NOMO-1 (cell line): ENCODE data around the gene RCN2.

Experiments used
- DNase-seq, 2 experiments: peaks; one replicate each; lab custom pipeline; 2025; ENCODE audit not compliant: unreplicated experiment in 2 of 2; lab: John Stamatoyannopoulos, UW

Gene RCN2

DNA sequence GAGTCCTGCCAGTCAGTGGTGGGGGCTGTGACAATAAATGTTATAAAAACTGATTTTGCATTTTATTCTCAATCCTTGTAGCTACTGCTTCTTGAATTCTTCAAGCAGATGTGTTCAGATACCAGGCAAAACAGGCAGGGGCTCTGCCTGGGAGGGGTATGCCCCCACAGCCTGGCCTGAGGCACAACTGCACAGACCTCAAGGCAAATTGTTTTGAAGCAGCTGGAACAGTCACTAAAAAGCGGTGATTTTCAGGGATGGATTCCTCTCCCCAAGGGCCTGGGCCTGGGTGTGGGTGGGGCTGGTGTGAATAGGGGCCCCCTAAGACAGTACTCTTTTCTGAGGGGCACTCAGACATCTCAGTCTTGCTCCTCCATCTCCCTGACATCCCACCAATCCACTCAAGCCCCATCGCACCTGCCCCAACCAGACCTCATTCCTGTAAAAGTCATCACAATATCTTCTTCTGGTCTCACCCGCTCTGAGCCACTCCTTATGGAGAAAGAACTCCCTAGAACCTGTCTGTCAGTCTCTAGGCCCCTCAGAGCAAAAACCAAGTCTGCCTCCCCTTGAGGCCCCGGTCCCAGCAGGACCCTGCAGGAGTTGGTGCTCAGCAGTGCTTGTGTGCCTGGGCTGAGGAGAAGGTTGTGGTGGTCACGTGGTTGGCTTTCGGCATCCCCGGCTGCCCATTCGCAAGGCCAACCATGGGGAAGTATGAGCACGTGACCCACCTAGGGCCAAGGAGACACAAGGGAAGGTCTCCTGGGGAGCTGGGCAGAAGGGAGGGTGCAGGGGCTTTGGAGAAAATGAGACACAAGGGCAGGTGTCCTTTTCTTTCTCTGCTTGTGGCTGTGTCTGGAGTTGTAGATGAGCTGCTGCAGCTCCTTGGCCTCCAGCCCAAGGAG, 60.4 kb downstream of the RCN2 start:
- DNase-seq: peak; percentile 29 to 68

DNA sequence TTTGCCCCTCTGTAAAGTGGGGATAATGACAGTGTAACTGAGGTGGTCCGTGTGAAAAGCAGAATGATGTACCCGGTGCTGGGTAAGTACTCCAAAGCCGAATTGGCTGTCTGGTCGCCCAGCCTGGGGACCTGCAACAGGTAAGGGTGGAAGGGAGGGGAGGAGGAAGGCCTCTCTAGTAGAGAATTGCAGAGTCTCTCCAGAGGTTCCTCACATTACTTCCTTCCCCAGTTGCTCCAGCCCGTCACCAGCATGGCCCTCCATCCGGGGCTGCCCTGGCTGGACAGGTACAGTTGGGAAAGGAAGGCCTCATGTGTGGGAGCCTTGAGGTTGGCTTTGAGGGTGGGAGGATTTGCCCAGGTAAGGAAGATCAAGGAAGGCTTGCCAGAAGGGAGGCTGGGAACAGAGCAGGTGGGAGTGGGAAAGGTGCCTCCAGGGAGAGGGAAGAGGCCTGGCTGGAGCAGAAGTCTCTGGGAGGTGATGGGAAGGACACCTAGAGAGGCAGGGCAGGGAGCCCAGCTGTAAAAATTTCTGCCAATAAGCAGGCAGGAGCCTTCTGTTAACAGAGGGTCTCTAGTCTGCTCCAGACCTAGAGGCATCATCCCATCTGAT, 61.7 kb downstream of the RCN2 start:
- DNase-seq: no peak

DNA sequence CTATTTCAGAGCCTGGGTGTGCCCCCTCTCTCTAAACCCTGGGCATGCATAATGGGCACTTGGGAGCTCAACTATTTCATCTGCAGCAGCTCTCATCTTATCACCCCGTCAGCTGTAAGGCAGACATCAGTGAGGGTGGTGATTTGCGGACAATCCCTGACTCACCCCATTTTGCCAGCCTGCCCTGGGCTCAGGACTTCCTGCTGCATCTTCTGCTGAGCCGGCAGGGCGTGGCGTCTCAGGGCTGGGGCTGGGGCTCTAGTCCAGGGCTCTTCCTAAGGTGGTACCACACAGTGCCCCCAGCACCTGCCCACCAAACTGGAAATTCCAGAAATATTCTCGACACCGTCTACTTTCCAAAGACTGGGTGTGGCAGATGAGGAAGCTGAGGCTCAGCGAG, 62.5 kb downstream of the RCN2 start:
- peak; percentile 67 to 82 for DNase-seq

GRCh38 chr15:76994496-76994895, 62.9 kb downstream of the RCN2 start:
- no peak for DNase-seq

- peak; percentile 72 to 85 for DNase-seq
These were observed 63.7 kb downstream of the RCN2 start, which contains the start of gene PSTPIP1 for GRCh38 chr15:76994971-76995945. PSTPIP1 (plus strand) TSS chr15:76995126; CDS start chr15:76995574, 448 bp downstream.

- no peak for DNase-seq
These were observed 64.6 kb downstream of the RCN2 start for GRCh38 chr15:76996076-76996525.

DNA sequence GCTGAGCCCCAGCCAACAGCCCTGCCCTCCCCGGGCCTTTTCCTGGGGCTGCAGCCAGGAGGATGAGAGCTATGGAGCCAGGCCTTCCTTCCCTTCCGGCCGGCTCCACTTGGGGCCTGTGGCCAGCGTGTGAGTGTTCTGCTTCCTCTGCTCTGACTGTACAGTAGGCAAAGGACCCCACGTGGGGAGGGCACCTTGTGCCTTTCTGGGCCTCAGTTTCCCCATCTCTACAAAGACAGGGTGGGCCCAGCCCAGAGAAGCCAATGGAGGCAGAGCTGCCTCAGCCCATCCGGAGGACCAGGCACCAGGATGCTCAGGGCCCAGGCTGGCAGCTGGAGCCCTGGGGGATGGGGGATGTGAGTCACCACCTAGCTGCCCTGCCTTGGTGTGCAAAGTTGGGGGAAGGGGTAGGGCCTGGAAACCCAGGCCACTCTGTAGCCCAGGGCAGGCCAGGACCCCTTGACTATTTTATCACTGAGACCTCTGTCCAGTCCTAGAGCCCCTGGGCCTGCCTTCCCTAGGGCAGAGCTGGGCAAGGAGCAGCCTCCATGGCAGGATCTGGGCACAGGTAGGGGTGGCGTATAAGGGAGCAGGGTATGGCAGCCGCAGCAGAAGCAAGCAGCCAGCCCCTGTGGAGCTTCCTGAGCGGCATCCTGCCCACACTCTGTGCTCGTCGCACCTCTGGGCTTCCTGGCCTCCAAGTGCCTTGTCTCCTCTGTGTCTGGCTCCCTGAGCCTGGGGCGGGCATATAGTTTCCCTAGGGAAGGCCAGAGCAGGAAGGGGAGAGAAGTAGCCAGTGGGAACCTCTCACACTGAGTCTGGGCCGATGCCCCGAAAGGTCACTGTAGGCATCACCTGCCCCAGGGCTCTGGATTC, 65.2 kb downstream of the RCN2 start:
- DNase-seq: no peak

GRCh38 chr15:76998663-76999285, 67.2 kb downstream of the RCN2 start:
- DNase-seq: no peak

GRCh38 chr15:76999996-77000395, 68.4 kb downstream of the RCN2 start:
- no peak for DNase-seq

- no peak for DNase-seq
These were observed 69.8 kb downstream of the RCN2 start for GRCh38 chr15:77001351-77001750.

DNA sequence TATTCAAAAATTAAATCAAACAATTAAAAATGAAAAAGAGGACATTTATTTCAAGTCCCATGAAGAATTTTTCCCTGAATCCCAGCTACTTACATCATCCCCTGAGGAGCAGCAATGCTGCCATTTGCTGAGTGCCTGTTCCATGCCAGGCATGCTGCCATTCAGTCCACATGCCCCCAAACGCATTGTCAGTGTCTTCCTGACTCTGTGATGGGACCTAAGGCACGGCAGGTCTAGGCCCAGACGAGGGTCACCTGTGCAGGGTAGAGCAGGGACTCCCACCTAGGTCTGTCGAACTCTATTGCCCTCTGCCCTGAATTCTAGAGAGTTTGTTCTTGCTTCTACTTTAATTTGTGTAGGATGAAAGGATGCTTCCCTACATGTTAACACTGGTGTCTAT, 70.4 kb downstream of the RCN2 start:
- DNase-seq: no peak

DNA sequence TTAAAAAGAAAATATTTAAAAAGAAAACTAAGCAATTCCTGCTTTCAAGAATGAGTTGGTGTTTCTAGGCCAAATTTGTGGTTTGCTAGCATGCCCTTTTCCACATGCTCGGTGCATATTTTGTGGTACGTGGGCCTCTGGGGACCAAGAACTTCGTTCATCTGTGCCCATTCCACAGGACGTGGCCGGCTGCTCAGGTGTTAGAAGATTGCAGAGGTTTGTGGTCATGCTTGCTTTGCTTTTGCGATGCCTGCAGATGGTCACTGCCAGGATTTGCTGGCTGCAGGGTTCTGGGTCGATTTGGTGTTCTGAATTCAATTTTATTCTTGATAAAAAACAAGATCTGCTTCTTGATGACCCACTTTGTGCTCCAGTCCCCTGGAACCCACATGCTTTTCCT, 70.9 kb downstream of the RCN2 start:
- DNase-seq: no peak

GRCh38 chr15:77002954-77003912, 71.7 kb downstream of the RCN2 start:
- peak; percentile 91 to 93 for DNase-seq
